Tibial artery (tissue), 4 donors: Measurements from ENCODE around the gene ACTL9.

Experiments
- DNase-seq, 2 donors: peaks; one replicate each; pipeline ENCODE4 v3.0.0-alpha.2; 2019
- H3K27ac ChIP-seq, 2 donors: fragments of 200-600 bp; sonication (generic) in 1 of 2; 1 replicate in 1 of 2; 2 replicates in 1 of 2; pipeline ENCODE4 v1.5.1; 2018 to 2019; ENCODE audit warnings: mild to moderate bottlenecking in 1 of 2
- H3K27me3 ChIP-seq, 2 donors: fragments of 200-600 bp; sonication (generic) in 1 of 2; one replicate each; pipeline versions ENCODE4 v1.5.1 to v1.6.0; 2016 to 2019
- H3K36me3 ChIP-seq, 3 donors: fragments of 200-600 bp; sonication (generic) in 2 of 3; one replicate each; pipeline ENCODE4 v1.5.1; 2016 to 2019; ENCODE audit warnings: mild to moderate bottlenecking in 2 of 3
- H3K4me1 ChIP-seq, 4 donors: fragments of 200-600 bp; sonication (generic) in 2 of 4; 1 replicate in 3 of 4; 2 replicates in 1 of 4; pipeline ENCODE4 v1.5.1; 2016 to 2019
- H3K4me3 ChIP-seq, 2 donors: fragments of 200-600 bp; sonication (generic) in 1 of 2; 1 replicate in 1 of 2; 2 replicates in 1 of 2; pipeline ENCODE4 v1.5.1; 2018 to 2019; ENCODE audit warnings: mild to moderate bottlenecking in 2 of 2
- H3K9me3 ChIP-seq, 3 donors: fragments of 200-600 bp; sonication (generic) in 1 of 3; one replicate each; pipeline ENCODE4 v1.5.1; 2016 to 2019
- CTCF ChIP-seq, 2 experiments: fragments of 200-600 bp in 1 of 2; fragments of 450-650 bp in 1 of 2; IDR thresholded peaks; one replicate each; pipeline ENCODE4 v1.5.1; 2017 to 2019; ENCODE audit warnings: antibody characterized with exemption in 2 of 2, mild to moderate bottlenecking in 1 of 2, moderate library complexity in 1 of 2
- intact Hi-C: fragments of 100-400 bp; cut with DNase I; formaldehyde crosslinking; loops from one replicate; pipeline ENCODE4 v1.15.0; 2023; ENCODE audit warnings: low total_unique reads

Gene ACTL9

GRCh38 chr19:8675066-8675465, 23.5 kb downstream of the ACTL9 start:
- Histone ChIP-seq H3K4me1 (no peaks in the 10 kb centered on the region), H3K27ac (no peak overlapping the region), H3K36me3 (no peaks in the 10 kb centered on the region), H3K27me3 (peaks cover 0 to 17% of the 10 kb centered on the region in 2 donors), H3K4me3 (no peak overlapping the region), H3K9me3 (no peaks in the 10 kb centered on the region)
- intact Hi-C loops = no loop called here
- DNase-seq = no peak
- TF ChIP-seq CTCF (IDR thresholded peaks at IDR 0.05) = no peak

GRCh38 chr19:8673276-8673891, 25.2 kb downstream of the ACTL9 start:
- H3K9me3 ChIP-seq = no peaks in the 10 kb centered on the region
- no peaks in the 10 kb centered on the region for H3K36me3 ChIP-seq
- intact Hi-C loops = no loop called here
- H3K27me3 ChIP-seq = peaks cover 0 to 20% of the 10 kb centered on the region in 2 donors
- H3K4me3 ChIP-seq = no peak overlapping the region
- no peak overlapping the region for H3K27ac ChIP-seq
- DNase-seq = no peak
- no peaks in the 10 kb centered on the region for H3K4me1 ChIP-seq
- TF ChIP-seq CTCF (IDR thresholded peaks at IDR 0.05) = no peak

- Histone ChIP-seq H3K9me3 (no peaks in the 10 kb centered on the region), H3K36me3 (no peaks in the 10 kb centered on the region), H3K27me3 (peaks cover 0 to 35% of the 10 kb centered on the region in 2 donors), H3K4me1 (no peaks in the 10 kb centered on the region), H3K27ac (no peak overlapping the region), H3K4me3 (no peak overlapping the region)
- no peak for TF ChIP-seq CTCF (IDR thresholded peaks at IDR 0.05)
- intact Hi-C loops = no loop called here
- no peak for DNase-seq
Observed at GRCh38 chr19:8666814-8667405, 31.7 kb downstream of the ACTL9 start.

- no peak for TF ChIP-seq CTCF (IDR thresholded peaks at IDR 0.05)
- peaks cover 0 to 29% of the 10 kb centered on the region in 2 donors for H3K27me3 ChIP-seq
- intact Hi-C loops = no loop called here
Observed at GRCh38 chr19:8665468-8666213, 33.0 kb downstream of the ACTL9 start.

GRCh38 chr19:8664671-8665057, 33.9 kb downstream of the ACTL9 start:
- DNase-seq = no peak
- H3K27ac ChIP-seq = no peak overlapping the region
- H3K27me3 ChIP-seq = peaks cover 0 to 29% of the 10 kb centered on the region in 2 donors
- no peaks in the 10 kb centered on the region for H3K9me3 ChIP-seq
- intact Hi-C loops = no loop called here
- H3K4me3 ChIP-seq = no peak overlapping the region
- TF ChIP-seq CTCF (IDR thresholded peaks at IDR 0.05) = no peak
- H3K4me1 ChIP-seq = no peaks in the 10 kb centered on the region
- no peaks in the 10 kb centered on the region for H3K36me3 ChIP-seq

More at GRCh38 chr19:8665468-8666213, 33.0 kb downstream of the ACTL9 start:
- Histone ChIP-seq H3K27ac (no peak overlapping the region), H3K4me3 (no peak overlapping the region), H3K9me3 (no peaks in the 10 kb centered on the region), H3K4me1 (no peaks in the 10 kb centered on the region), H3K36me3 (no peaks in the 10 kb centered on the region)
- DNase-seq = no peak
